D721Med (cell line): ENCODE results near the gene CSPG4.

ENCODE experiments used
- DNase-seq: peaks from one replicate; pipeline ENCODE4 v3.0.0; 2011; ENCODE audit warnings: low spot score; ENCODE audit not compliant: insufficient read length
- FAIRE-seq: peaks from 2 replicates; lab custom pipeline; 2011; peaks lifted over from hg19 to GRCh38; lab: Jason Lieb, UNC
- TF ChIP-seq, protein P1 (sequence below): IDR thresholded peaks from 2 replicates; pipeline ENCODE4 v1.5.1; 2012; ENCODE audit warnings: mild to moderate bottlenecking, control low read depth; ENCODE audit not compliant: insufficient read depth; ENCODE audit errors: missing control alignments

The CSPG4 gene

DNA sequence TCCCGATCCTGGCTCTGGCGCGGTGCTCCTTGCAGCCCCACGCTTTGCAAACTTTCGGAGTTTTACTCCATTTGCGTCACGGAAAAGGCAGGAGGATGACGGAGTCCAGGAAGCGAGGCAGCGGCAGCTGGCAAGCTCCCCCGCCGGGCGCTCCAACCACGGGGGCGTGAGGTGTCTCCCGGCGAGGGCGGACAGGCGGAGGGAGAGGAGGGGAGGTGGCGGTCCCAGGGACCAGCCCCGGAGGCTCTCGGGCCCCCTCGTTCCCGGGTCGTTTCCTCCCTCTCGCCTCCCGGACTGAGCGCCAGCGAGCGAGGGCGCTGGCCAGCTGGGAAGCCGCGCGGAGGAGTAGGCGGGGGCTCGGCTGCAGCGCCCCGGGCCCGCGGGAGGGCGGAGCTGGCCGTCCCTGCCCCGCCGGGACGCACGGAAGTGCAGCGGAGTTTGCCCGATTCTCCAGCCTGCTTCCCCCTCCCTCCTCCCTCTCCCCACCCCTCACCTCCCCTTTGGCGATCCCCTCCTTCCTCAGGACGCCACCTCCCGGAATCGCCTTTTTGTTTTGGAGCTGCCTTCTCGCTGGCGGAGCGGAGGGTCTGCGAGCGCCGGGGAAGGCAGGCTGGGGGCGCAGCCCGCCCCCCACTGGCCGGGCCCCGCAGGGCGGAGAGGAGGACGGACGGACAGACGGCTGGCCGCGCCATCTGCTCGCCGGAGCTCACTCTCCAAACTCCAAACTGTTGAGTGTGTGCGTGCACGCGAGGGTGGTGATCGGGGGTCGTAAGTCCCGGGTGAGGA, 65.1 kb downstream of the CSPG4 start, which contains the start of gene SNX33:
Gene SNX33 (plus strand): TSS at position 543 of the 786 bp plus-strand sequence. CDS start 1,191 bp downstream, outside the sequence.
- no peak for FAIRE-seq
- TF ChIP-seq, protein P1, sequence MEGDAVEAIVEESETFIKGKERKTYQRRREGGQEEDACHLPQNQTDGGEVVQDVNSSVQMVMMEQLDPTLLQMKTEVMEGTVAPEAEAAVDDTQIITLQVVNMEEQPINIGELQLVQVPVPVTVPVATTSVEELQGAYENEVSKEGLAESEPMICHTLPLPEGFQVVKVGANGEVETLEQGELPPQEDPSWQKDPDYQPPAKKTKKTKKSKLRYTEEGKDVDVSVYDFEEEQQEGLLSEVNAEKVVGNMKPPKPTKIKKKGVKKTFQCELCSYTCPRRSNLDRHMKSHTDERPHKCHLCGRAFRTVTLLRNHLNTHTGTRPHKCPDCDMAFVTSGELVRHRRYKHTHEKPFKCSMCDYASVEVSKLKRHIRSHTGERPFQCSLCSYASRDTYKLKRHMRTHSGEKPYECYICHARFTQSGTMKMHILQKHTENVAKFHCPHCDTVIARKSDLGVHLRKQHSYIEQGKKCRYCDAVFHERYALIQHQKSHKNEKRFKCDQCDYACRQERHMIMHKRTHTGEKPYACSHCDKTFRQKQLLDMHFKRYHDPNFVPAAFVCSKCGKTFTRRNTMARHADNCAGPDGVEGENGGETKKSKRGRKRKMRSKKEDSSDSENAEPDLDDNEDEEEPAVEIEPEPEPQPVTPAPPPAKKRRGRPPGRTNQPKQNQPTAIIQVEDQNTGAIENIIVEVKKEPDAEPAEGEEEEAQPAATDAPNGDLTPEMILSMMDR, result peak; percentile 17
- peak; percentile 65 for DNase-seq

DNA sequence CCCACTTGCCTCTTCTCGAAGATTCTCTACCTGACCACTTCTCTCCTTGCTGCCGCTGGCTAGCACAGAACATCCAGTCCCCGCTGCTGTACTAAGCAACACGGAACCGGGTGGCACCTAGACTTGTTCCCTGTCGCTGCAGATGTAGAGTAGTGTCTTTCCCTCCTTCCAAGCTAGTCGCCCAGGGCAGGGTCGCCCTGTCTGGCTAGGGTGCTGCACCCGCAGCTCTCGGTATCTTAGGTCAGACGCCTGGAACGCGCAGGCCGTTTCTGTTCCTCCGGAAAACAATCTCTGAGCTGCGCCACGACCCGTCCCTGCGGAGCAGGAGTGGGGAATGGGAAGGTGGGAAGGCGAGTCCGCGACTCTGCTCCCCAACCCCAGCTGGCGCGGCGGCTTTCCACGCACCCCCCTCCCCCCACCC, 65.7 kb downstream of the CSPG4 start:
- DNase-seq (no peak), FAIRE-seq (no peak)
- TF ChIP-seq, protein P1, result no peak

DNA sequence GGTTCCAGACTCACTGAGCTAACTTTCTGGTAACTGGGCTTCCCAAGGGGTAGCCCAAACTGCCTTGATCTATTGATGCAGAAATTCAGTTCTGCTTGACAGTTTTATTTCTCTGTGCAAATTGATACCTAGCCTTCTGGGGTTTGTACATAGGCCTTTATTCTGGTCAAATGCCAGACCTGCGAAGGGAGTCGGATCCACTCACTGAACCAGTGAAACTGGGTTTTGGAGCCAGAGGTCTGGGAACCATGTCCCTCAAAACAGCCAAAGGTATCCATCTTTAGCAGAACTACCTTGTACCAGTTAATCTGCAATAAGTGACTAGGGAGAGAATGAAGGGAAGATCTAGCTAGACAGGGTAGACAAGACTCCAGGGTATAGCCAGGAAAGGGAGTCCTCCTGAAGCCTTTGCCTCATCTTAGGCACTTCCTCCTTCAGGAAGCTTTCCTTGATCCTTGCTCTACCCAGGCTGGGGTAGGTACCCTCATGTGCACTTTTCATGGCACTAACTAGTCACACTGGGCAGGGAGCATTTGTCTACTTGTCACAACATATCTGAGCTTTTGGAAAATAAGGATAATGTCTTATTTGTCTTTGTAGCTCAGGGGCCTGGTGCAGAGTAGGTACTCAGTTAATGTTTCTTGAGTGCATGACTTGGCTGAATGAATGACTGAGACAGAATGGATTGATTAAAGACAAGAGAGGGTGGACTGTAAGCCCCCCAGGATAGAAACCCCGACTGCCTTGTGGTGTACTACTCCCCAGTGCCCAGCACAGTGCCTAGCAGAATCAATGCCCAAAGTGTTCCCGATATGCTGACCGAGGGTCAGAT, 66.3 kb downstream of the CSPG4 start:
- DNase-seq, result no peak
- TF ChIP-seq, protein P1, result no peak
- no peak for FAIRE-seq

DNA sequence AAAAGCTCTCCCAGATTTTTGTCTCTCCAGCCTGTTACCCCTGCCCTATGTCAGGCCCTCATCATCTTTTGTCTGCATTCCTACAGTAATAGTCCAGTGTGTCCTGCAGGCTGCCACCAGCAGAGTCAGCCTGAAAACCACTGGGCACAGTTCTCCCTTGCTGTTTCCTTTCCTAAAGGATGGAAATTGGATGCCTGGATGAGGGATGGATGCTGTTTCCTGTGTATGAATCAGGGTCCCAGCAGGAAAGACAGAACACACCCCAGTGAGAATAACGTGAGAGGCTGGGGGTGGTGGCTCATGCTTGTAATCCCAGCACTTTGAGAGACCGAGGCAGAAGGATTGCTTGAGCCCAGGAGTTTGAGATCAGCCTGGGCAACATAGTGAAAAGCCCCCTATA, 68.3 kb downstream of the CSPG4 start:
- no peak for FAIRE-seq
- TF ChIP-seq, protein P1, result no peak
- DNase-seq, result no peak

DNA sequence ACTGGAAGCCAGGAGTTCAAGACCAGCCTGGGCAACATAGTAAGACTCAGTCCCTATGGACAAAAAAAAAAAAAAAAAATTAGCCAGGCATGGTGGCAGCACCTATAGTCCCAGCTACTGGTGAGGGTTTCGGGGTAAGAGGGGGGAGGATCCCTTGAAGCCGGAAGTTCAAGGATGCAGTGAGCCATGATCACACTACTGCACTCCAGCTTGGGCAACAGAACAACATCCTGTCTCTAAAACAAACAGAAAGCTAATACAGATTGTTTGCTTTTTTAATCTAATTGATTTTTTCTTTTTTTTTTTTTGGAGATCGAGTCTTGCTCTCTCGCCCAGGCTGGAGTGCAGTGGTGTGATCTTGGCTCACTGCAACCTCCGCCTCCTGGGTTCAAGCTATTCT, 71.0 kb downstream of the CSPG4 start:
- no peak for FAIRE-seq
- TF ChIP-seq, protein P1, result no peak
- DNase-seq, result no peak

DNA sequence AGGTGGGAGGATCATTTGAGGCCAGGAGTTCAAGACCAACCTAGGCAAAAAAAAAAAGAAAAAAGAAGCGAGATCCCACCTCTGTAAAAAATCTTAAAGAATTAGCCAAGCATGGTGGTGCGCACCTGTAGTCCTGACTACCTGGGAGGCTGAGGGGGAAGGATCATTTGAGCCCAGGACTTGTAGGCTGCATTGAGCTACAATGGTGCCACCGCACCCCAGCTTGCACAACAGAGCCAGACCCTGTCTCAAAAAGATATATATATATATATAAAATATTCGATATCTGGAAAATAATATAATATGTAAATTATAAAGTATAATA, 71.5 kb downstream of the CSPG4 start:
- FAIRE-seq (no peak), DNase-seq (no peak)
- TF ChIP-seq, protein P1, result no peak
